K562 (cell line): ENCODE measurements around the gene TPGS1. TPM values are rescaled to one million over a fixed set of nuclear protein-coding genes. Genes with fewer than 3 reads are reported as not detected.

ENCODE experiments used
- ATAC-seq: fragments of 200-7000 bp; cut with Tn5 transposase; 3 replicates; pipeline ENCODE4 v1.9.1; 2020; ENCODE audit warnings: moderate library complexity
- BruUV-seq: library from RNA; stranded (reverse); fragments of 400-500 nt; replicated peaks from 2 replicates; lab custom pipeline; 2021; lab: Mats Ljungman, UMichigan
- CTCF ChIA-PET: fragments of 300-600 bp; formaldehyde crosslinking; extraction: SDS; loops from one replicate; lab custom pipeline; 2021; ENCODE audit warnings: low intra/inter-chr PET ratio; lab: Yijun Ruan, JAX
- POLR2A ChIA-PET: fragments of 300-600, 350-650 bp; sonication (Branson Sonifier 250); formaldehyde crosslinking; extraction: SDS; loops from one replicate; lab custom pipeline; 2021; ENCODE audit warnings: antibody characterized with exemption, inconsistent platforms; lab: Yijun Ruan, JAX
- DNase-seq, 4 experiments: peaks; one replicate each; pipeline versions ENCODE4 v3.0.0 to v3.0.0-alpha.2; 2011 to 2018; ENCODE audit warnings: low spot score in 3 of 4, mixed read lengths in 3 of 4; ENCODE audit errors: extremely low read depth in 1 of 4
- FAIRE-seq: peaks from 2 replicates; lab custom pipeline; 2011; peaks lifted over from hg19 to GRCh38; lab: Jason Lieb, UNC
- H2AFZ ChIP-seq: 2 replicates; pipeline ENCODE4 v1.6.0; 2011; ENCODE audit warnings: low read depth, low read length, control low read depth, inconsistent platforms
- H3K27ac ChIP-seq: fragments of 200-600 bp; 3 replicates; pipeline ENCODE4 v1.8.0; 2011; ENCODE audit warnings: low read depth, mild to moderate bottlenecking, control low read depth, inconsistent platforms, low read length, moderate library complexity, mixed read lengths; ENCODE audit errors: extremely low read depth
- H3K27me3 ChIP-seq, 2 experiments: fragments of 300-600 bp in 1 of 2; 2 replicates in 1 of 2; 3 replicates in 1 of 2; pipeline versions ENCODE4 v1.6.0 to v1.8.0; 2011; ENCODE audit warnings: inconsistent platforms in 2 of 2, low read length in 2 of 2, mild to moderate bottlenecking in 1 of 2, mixed read lengths in 1 of 2, moderate library complexity in 1 of 2; ENCODE audit not compliant: control insufficient read depth in 2 of 2, insufficient read depth in 2 of 2
- H3K36me3 ChIP-seq: fragments of 300-600 bp; 3 replicates; pipeline ENCODE4 v1.8.0; 2011; ENCODE audit warnings: mild to moderate bottlenecking, low read length, inconsistent platforms; ENCODE audit not compliant: control insufficient read depth, insufficient read depth
- H3K4me1 ChIP-seq, 2 experiments: fragments of 200-600 bp in 1 of 2; replicated peaks in 1 of 2; 2 replicates in 1 of 2; 3 replicates in 1 of 2; pipeline versions ENCODE4 v1.5.1 to v1.8.0; 2011; ENCODE audit warnings: inconsistent platforms in 2 of 2, low read length in 2 of 2, mild to moderate bottlenecking in 1 of 2, mixed read lengths in 1 of 2, moderate library complexity in 1 of 2; ENCODE audit not compliant: control insufficient read depth in 2 of 2, insufficient read depth in 2 of 2
- H3K4me2 ChIP-seq: 2 replicates; pipeline ENCODE4 v1.6.1; 2011; ENCODE audit warnings: low read length, control low read depth, inconsistent platforms, mixed read lengths; ENCODE audit not compliant: insufficient read depth
- H3K4me3 ChIP-seq: fragments of 200-600 bp; sonication (generic), shearing (Covaris generic); 2 replicates; pipeline ENCODE4 v1.5.1; 2016; ENCODE audit warnings: control low read depth, inconsistent platforms
- H3K79me2 ChIP-seq: fragments of 200-600 bp; 3 replicates; pipeline ENCODE4 v1.8.0; 2011; ENCODE audit warnings: low read length, inconsistent platforms; ENCODE audit not compliant: control insufficient read depth, insufficient read depth
- H3K9ac ChIP-seq, 2 experiments: 2 replicates each; pipeline versions ENCODE4 v1.6.0 to v1.6.1; 2011; ENCODE audit warnings: low read depth in 2 of 2, low read length in 2 of 2, control low read depth in 1 of 2, inconsistent platforms in 1 of 2, mild to moderate bottlenecking in 1 of 2, mixed read lengths in 1 of 2; ENCODE audit not compliant: insufficient read depth in 1 of 2
- H3K9me1 ChIP-seq: one replicate; pipeline ENCODE4 v1.6.0; 2011; ENCODE audit warnings: inconsistent platforms, mild to moderate bottlenecking, low read length, moderate library complexity; ENCODE audit not compliant: control insufficient read depth, insufficient read depth
- H3K9me3 ChIP-seq: replicated peaks from 2 replicates; pipeline ENCODE4 v1.5.1; 2011; ENCODE audit warnings: low read depth, low read length, inconsistent platforms; ENCODE audit not compliant: control insufficient read depth, insufficient read depth
- H4K20me1 ChIP-seq: replicated peaks from 2 replicates; pipeline ENCODE4 v1.6.1; 2011; ENCODE audit warnings: low read length, inconsistent platforms, mixed read lengths; ENCODE audit not compliant: control insufficient read depth, insufficient read depth
- ARID2 ChIP-seq: fragments of 450-650 bp; IDR thresholded peaks from 2 replicates; pipeline ENCODE4 v1.6.1; 2017; ENCODE audit warnings: antibody characterized with exemption, mild to moderate bottlenecking
- E2F3 ChIP-seq: fragments of 250-450 bp; sonication (Bioruptor Pico); IDR thresholded peaks from 2 replicates; pipeline ENCODE4 v1.4.0; 2020; ENCODE audit warnings: mild to moderate bottlenecking
- FIP1L1 ChIP-seq: fragments of 200-400 bp; formaldehyde crosslinking; IDR thresholded peaks from 2 replicates; pipeline ENCODE4 v1.6.1; 2018; ENCODE audit warnings: mild to moderate bottlenecking, low read depth, low read length; ENCODE audit not compliant: poor library complexity, severe bottlenecking
- HMGN3 ChIP-seq: IDR thresholded peaks from 2 replicates; pipeline ENCODE4 v1.6.1; 2011; ENCODE audit warnings: borderline replicate concordance, low read depth, mild to moderate bottlenecking, mixed read lengths, low read length; ENCODE audit not compliant: insufficient read length; ENCODE audit errors: extremely low read depth
- HNRNPK ChIP-seq: fragments of 200-400 bp; formaldehyde crosslinking; IDR thresholded peaks from one replicate; pipeline ENCODE4 v1.6.1; 2018; ENCODE audit warnings: mild to moderate bottlenecking, low read depth, low read length; ENCODE audit not compliant: poor library complexity, severe bottlenecking
- JUNB ChIP-seq: fragments of 450-650 bp; formaldehyde crosslinking; conservative IDR thresholded peaks from 2 replicates; pipeline ENCODE4 v1.4.0; 2020; ENCODE audit warnings: mild to moderate bottlenecking
- KDM5B ChIP-seq: fragments of 200-600 bp; sonication (generic); IDR thresholded peaks from 2 replicates; pipeline ENCODE4 v1.6.1; 2012; ENCODE audit warnings: low read depth, mild to moderate bottlenecking, moderate library complexity, low read length, control low read depth, inconsistent platforms; ENCODE audit not compliant: insufficient replicate concordance
- NCOA6 ChIP-seq: fragments of 450-650 bp; IDR thresholded peaks from 2 replicates; pipeline ENCODE4 v1.6.1; 2017; ENCODE audit warnings: mild to moderate bottlenecking
- PHF8 ChIP-seq: fragments of 200-600 bp; sonication (generic); IDR thresholded peaks from 2 replicates; pipeline ENCODE4 v1.6.1; 2012; ENCODE audit warnings: mixed run types, mild to moderate bottlenecking, inconsistent platforms, low read length, moderate library complexity, borderline replicate concordance
- POLR2G ChIP-seq: fragments of 200-400 bp; formaldehyde crosslinking; IDR thresholded peaks from 2 replicates; pipeline ENCODE4 v1.6.1; 2017; ENCODE audit warnings: low read depth, mild to moderate bottlenecking, antibody characterized with exemption, low read length, moderate library complexity
- PREB ChIP-seq: sonication (generic); formaldehyde crosslinking; IDR thresholded peaks from 2 replicates; pipeline ENCODE4 v1.8.1; 2023; ENCODE audit warnings: mild to moderate bottlenecking, missing genetic modification reagents
- RBM22 ChIP-seq: fragments of 200-400 bp; formaldehyde crosslinking; IDR thresholded peaks from 2 replicates; pipeline ENCODE4 v1.6.1; 2018; ENCODE audit warnings: low read length, low read depth; ENCODE audit not compliant: poor library complexity, severe bottlenecking
- RERE ChIP-seq: sonication (generic); formaldehyde crosslinking; IDR thresholded peaks from 2 replicates; pipeline ENCODE4 v1.8.0; 2023; ENCODE audit warnings: missing genetic modification reagents, mild to moderate bottlenecking, borderline replicate concordance
- SIN3B ChIP-seq: fragments of 450-650 bp; IDR thresholded peaks from 2 replicates; pipeline ENCODE4 v1.6.1; 2017; ENCODE audit warnings: low read depth, mild to moderate bottlenecking, moderate library complexity
- TEAD2 ChIP-seq: fragments of 450-650 bp; IDR thresholded peaks from 2 replicates; pipeline ENCODE4 v1.6.1; 2016; ENCODE audit warnings: missing genetic modification characterization, control low read depth, missing compliant biosample characterization
- WGBS: fragments of 100-300 bp; shearing (Covaris generic); methylation state at CpG from one replicate; pipeline ENCODE4 v1.1.6; 2016; ENCODE audit warnings: low coverage, mixed read lengths; ENCODE audit not compliant: insufficient coverage; ENCODE audit errors: missing lambda C conversion rate; 5-methylcytosine and 5-hydroxymethylcytosine counted together
- in situ Hi-C: fragments of 300-500 bp; cut with MboI; formaldehyde crosslinking; loops from 4 replicates; pipeline ENCODE4 v1.15.0; 2018; ENCODE audit warnings: inconsistent platforms, mixed read lengths
- intact Hi-C: fragments of 100-400 bp; cut with micrococcal nuclease; formaldehyde crosslinking; loops from 2 replicates; pipeline ENCODE4 v1.14.2; 2022
- polyA plus RNA-seq, 8 experiments: library from polyadenylated mRNA; depleted of rRNA in 4 of 8; stranded (reverse) in 5 of 8; unstranded in 3 of 8; fragments of >200 nt; fragmentation: Nextera tagmentation in 2 of 8; fragmentation: Illumina TruSeq in 1 of 8; extraction: Ambion mirVana in 2 of 8; extraction: Trizol in 1 of 8; gene quantifications; 2 replicates each; pipeline versions ENCODE4 v1.2.1 to v1.2.3, GENCODE V29; 2011 to 2014; ENCODE audit warnings: inconsistent platforms in 1 of 8, missing spikeins in 1 of 8
- total RNA-seq, 7 experiments: library from RNA; depleted of rRNA in 6 of 7; stranded (reverse); fragments of >200 nt in 6 of 7; fragmentation: Illumina TruSeq in 2 of 7; extraction: Trizol in 2 of 7; gene quantifications; 2 replicates each; pipeline versions ENCODE4 v1.2.1 to v1.2.3, GENCODE V29; 2011 to 2021; ENCODE audit warnings: low replicate concordance in 1 of 7

Gene TPGS1
- total and polyA plus RNA-seq, 9 of the 15 experiments (the other 6 are each of a cell fraction or from before 2014, with no cell fraction given) = 0.30 to 31.6 (median 1.2) TPM; not detected in 2

GRCh38 chr19:540867-541637 is 33.8 kb downstream of the TPGS1 start:
- H4K20me1 ChIP-seq = no peaks in the 10 kb centered on the region; the same call in 1 of the 2 replicates
- H3K27me3 ChIP-seq = no peaks in the 10 kb centered on the region
- no peaks in the 10 kb centered on the region for H3K9me1 ChIP-seq
- no peak for FAIRE-seq
- H3K27ac ChIP-seq = no peak overlapping the region
- BruUV-seq = no TSS peak
- 91% methylated on average over 28 of the region's 51 CpGs for WGBS
- peaks cover 8 to 52% of the 10 kb centered on the region in 2 experiments for H3K4me1 ChIP-seq
- no peaks in the 10 kb centered on the region for H3K9me3 ChIP-seq
- no peak overlapping the region for H3K4me2 ChIP-seq
- no peak for DNase-seq
- peaks cover 6% of the 10 kb centered on the region; the same call in 1 of the 3 replicates for H3K79me2 ChIP-seq
- ATAC-seq = no peak
- peaks cover 55% of the 10 kb centered on the region; the same call in 2 of the 3 replicates for H3K36me3 ChIP-seq
- no peak overlapping the region for H3K9ac ChIP-seq
- ChIA-PET POLR2A (interaction anchor here (0.6 to 1.5 kb wide), 5 partner anchors 9 to 34 kb away, joined by 3 to 8 read pairs (median 4); partner anchors contain the start of gene CDC34), CTCF (no interaction called here)
- in situ Hi-C loops = no loop called here
- no peak overlapping the region for H2AFZ ChIP-seq
- H3K4me3 ChIP-seq = no peak overlapping the region
- intact Hi-C loops = no loop called here
- TF ChIP-seq HNRNPK (no peak), PREB (CRISPR knock-in tag) (no peak), RBM22 (peak; percentile 20), E2F3 (CRISPR knock-in tag) (no peak), TEAD2 (tag) (no peak), HMGN3 (no peak), POLR2G (peak; percentile 60), PHF8 (no peak), RERE (CRISPR knock-in tag) (no peak), NCOA6 (no peak), KDM5B (no peak), JUNB (CRISPR knock-in tag) (no peak), SIN3B (no peak), ARID2 (no peak), FIP1L1 (peak; percentile 18)
